Neural progenitor cell (in vitro differentiated cells): ENCODE data around the gene ERCC1.

Source experiments
- CTCF ChIP-seq: fragments of 200-600 bp; sonication (generic); IDR thresholded peaks from 2 replicates; pipeline ENCODE4 v1.5.1; 2017; ENCODE audit warnings: antibody characterized with exemption, mild to moderate bottlenecking
- EZH2 ChIP-seq: fragments of 200-600 bp; sonication (generic); IDR thresholded peaks from 2 replicates; pipeline ENCODE4 v1.6.1; 2017; ENCODE audit warnings: antibody characterized with exemption, mild to moderate bottlenecking, moderate library complexity
- EZH2phosphoT487 ChIP-seq: fragments of 200-600 bp; sonication (generic); IDR thresholded peaks from 2 replicates; pipeline ENCODE4 v1.6.1; 2017; ENCODE audit warnings: antibody characterized with exemption

- TF ChIP-seq EZH2 (no peak), CTCF (no peak), EZH2phosphoT487 (no peak)
Measured at GRCh38 chr19:45413497-45413896, 10.2 kb downstream of the ERCC1 start.
